ENCODE results near the gene THADA.
"Not testable (repeated sequence)": the region's sequence is repeated elsewhere in the genome, so short reads cannot be mapped to it uniquely, and the experiment has no call there.

Gene THADA

DNA sequence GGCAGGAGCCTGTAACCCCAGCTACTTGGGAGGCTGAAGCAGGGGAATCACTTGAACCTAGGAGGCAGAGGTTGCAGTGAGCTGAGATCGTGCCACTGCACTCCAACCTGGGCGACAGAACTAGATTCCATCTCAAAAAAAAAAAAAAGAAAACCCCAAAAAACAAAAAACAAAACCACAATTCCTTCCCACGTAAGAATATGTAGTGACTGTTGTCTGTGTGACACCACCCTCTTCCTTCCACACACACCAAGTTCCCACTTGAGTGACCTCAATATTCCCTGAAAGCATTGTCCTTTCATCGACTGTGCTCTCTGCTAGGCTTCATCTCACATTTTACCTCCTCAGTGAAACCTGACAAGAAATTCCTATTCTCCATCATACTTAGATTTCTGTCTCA, 8.8 kb upstream of the THADA start:
- no peak for DNase-seq

DNA sequence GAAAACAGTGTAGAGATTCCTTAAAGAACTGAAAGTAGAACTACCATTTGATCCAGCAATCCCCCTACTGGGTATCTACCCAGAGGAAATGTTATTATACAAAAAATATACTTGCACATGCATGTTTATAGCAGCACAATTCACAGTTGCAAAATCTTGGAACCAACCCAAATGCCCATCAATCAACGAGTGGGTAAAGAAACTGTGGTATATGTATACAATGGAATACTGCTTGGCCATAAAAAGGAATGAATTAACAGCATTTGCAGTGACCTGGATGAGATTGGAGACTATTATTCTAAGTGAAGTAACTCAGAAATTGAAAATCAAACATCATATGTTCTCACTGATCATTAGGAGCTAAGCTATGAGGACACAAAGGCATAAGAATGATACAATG, 4.8 kb upstream of the THADA start:
- not testable (repeated sequence) for DNase-seq

DNA sequence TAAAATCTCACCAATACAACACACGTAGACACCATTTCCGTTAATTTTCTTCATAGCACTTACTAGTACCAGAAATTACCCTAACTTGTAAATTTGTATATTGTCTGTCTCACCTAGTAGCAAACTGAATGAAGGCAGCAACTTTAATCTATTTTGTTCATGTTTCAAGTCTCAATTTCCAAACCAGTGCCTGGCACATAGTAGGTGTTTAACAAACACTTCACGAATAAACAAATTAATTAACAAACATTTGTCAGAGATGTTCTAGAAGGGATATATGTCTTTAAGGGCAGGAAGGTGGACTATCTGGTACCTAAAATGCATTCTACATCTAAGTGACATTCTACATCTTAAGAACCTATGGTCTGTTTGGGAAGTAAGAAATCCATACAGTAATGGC, 963 bp downstream of the THADA start:
- DNase-seq: no peak

DNA sequence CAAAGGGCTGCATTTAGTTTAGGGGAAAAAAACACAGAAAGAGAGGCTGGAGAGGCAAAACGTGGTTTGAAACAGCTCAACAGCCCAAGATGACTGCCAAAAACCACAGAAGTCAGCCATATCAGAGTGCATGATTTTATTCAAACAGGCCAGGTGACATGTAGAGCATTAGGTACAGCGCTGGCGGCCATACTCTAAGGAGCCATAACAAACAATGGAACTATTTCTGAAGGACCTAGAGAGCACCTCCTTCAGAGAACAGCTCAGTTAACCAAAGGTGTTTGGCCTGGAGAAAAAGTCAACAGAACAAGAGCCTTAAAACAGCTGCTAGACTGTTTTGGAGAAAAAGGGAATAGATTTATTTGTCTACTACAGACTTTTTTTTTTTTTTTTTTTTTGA, 2.6 kb downstream of the THADA start:
- DNase-seq: no peak

DNA sequence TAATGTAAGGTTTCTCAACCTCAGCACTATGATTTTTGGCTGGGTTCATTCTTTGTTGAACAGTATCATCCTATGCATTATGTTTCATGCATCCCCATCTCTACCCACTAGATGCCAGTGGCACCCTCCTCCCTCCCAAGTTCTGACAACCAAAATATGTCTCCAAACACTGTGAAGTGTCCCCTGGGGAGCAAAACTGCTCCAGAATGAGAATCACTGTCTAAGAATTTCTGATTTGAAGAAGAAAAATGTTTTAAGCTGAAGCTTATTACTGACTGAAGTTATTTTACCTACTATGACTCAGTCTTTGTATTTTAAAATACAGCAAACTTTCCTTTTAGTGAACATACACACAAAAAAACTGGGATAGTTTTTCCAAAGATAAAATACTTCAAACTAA, 3.4 kb downstream of the THADA start:
- DNase-seq: no peak

DNA sequence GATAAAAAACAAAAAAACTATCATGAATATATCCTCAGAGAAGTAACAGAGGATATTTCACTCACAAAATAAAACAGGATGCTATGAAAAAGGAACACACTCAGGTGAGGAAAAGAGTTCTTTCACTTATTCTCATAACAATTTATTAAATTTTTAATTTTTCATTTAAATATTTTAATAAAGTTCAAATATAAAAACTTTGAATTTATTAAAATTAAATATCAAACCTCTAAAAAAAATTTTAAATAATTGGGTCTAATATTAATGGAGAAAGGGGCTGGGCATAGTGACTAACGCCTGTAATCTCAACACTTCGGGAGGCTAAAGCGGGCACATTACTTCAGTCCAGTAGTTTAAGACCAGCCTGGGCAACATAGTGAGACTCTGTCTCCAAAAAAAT, 10.1 kb downstream of the THADA start:
- no peak for DNase-seq

DNA sequence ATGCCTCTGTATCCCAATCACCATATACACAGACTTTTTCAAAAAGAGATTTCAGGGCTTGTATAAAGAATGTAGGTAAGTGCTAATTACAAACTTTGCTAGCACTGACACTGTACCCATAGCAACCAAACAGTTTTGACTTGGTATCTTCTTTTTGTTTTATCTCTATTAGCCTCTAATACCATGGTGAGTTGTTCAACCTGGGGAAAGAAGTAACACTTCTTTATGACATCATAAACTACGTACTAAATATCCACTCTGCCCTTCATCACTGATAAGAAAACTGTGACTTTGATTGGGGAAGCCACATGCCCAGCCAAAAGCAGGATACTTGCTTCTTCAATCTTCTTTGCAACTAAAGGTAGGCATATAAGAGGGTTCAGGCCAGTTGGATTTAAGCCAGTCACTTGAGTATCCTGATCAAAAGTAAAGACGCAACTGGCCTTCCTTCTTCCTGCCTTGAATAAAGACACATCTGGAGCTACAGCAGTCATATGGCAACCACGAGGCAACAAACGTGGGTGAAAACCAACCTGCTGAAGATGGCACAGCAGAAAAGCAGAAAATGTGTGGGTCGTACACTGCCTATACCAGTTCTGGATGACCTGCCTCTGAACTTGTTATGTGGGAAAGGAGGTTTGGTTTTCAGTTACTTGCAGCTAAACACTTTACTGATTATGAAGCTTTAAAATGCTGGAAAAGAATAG, 16.4 kb downstream of the THADA start:
- no peak for DNase-seq

DNA sequence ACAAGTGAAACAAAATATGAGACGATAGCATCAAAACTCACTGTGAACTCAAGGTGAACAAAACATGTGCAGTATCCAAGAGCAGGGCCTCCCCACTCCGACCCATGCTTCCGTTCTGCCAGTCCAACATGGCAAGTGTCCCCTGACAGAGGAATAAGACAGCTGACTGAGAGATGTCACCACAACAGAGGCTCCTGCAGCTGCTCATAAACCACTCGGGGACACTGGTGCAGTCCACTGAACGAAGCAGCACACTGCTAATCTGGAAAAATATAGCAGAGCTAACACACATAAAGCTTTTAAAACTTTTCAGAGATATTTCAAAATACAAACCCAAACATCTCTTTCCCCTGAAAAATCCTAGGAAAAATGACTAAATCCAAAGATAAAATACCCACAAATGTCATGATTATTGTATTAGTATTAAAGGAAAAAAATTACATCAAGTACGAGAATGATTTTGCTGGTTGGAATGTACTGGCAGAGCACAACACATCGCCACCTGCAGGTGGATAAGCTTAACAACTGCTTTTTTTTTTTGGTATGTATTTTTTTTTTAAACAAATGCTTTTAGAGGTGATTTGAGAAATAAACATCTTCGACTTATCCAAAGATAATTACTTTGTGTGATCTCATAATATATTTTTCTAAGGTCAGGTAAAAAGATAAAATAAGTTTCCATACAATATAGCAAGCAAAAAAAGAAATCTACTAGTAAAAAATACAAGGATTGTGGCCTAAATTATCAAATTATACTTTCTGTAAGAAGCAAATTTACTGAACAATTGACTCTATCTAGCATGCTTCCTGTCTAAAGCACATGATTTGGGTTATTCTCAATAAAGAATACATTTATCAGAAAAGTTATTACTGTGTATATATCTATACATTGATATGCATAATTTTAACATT, 18.6 kb downstream of the THADA start:
- DNase-seq: no peak

DNA sequence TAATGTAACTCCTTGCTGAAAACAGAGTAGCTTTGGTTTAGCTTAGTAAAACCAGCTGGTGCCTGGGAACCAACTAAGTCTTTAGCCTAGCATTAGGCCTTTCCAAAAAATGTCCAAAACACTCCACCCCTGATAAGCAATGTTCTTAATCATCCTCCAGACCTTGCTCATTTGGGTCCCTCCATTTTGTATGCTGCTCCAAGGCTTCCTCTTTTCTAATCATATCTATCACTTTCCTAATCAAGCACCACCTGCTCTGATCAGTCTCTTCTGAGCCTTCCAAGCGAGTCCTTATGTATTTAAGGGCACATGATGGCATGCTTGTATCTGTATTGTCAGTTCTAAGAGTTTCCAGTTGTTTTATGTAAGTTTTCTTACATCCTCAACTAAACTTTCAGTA, 23.6 kb downstream of the THADA start:
- DNase-seq: no peak

DNA sequence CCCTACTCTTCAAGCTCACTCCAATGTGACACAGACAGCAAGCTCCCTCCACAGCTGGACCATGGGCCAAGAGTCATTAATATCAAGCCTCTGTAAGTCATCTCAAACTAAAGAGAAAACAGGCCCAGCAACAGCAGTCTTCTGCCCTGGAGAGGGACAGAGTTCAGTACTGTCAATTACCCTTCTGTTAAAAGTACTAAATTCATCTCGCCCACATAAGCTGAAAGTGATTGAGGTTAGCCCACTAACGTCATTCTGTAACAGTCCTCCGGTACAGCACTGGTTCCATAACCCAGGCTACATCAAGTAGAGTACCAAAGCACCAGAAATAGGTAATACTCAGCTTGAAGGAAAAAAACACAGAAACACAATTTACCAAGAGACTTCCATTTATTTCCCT, 25.9 kb downstream of the THADA start:
- no peak for DNase-seq

DNA sequence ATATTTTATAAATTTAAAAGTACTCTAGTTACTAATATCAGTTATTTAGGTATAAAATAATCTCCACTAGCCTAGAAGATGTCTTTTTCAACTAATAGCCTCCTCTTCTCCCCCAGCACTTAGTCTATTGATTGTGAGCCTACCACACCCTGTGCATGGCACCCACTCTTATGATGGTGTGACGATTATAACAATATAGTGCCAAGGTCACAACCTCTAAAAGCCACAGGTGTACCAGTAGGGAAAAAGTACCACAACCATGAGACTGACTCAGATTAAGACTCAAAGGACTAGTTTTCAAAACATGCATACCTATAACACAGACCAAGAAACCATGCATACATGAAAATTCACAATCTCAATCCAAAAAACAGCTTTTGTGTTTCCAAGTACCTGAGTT, 27.6 kb downstream of the THADA start:
- DNase-seq: no peak

DNA sequence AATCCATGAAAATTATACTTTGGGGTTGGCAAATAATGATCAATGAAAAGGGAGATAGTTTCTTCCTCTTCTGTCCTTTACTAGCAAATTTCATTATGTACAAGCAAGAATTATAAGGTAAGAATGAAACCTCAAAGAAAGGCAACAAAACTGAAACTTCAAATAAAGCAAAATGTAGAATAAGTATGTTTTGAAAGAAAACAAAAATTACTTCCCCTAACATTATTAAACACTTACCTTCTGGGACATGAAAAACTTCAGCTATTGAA, 29.4 kb downstream of the THADA start:
- DNase-seq: no peak

DNA sequence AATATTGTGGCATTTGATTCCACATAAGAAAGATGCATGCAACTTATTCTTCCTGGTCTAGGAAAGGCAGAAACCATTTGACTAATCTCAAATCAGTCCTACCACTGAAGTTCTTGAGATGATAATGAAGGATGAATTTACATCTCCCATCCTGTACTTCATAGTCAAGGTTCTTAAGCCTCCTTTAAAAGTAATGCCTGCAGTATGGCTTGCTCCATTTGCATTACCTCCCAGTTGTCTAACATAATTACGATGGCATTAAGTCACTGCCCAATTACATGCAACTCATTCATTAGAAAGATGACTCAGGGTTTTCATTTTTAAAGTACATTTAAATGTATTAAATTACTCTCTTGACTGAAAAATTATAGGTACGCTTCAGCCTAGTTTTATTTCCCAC, 32.2 kb downstream of the THADA start:
- no peak for DNase-seq

DNA sequence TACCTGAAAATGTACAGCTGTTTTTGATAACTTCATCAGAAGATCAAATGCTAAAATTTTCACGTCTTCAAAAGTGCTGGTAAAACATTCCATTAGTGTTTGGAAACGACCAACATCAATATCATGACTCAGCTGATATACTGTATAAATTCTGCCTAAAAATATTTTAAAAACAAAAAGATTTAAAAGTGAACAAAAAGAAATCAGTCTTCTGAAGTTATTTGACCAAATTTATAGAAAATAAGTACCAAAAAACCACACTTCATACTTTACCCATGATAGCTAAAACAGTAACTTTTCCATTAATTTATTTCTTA, 35.6 kb downstream of the THADA start:
- DNase-seq: no peak

DNA sequence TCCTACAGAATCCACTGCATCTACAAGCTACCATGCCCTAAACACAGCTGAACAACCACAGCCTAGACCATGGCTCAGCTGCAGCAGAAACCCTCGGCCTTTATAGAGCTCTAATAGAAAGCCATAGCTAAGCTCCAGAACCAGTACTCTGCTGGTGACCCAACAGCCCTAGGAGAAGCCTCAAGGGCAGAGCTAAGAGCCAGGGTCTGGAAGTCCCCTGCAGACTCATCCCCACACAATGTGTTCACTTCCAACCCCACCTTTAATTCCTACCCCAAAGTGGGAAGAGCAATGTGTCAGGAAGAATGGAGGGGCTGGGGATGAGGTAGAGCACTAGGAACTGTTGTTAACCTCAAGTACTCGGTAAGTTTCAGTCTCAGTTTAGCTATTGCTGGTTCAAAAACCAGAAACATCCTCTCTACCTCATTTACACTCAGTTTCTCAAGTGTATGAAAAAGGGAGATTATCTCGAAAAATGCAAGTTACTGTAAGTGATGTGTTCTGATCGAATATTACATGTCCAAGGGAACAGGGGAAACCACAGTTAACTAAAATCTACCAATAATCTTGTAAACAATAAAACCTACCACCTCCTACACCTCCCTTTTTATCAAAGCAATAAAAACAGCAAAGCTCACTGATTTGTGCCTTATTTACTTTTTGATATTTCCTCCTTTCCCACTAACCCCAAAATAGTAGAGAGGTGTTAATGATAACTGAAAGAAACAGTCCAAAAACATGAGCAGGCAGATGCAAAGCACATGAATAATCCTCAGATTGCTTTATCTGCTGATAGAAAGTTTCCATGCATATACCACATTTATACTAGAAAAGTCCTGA, 36.2 kb downstream of the THADA start:
- no peak for DNase-seq

DNA sequence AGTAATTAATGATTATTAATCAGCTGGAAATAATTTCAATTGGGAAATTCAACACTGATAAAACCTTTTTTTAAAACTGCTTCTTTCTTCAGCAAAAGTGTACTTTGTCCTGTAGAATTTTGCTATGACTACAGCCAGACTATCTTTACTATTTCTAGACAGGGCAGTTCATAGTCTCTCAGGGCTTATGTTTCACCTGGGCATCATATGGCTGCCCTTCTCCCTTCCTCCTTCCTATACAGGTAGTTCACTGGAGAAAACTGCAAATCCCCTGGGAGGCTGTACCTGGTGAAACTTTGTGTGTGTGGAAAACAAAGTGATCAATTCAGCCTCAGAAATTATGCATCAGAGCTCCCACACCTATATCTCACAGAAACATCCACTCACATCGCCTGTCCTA, 38.6 kb downstream of the THADA start:
- no peak for DNase-seq

DNA sequence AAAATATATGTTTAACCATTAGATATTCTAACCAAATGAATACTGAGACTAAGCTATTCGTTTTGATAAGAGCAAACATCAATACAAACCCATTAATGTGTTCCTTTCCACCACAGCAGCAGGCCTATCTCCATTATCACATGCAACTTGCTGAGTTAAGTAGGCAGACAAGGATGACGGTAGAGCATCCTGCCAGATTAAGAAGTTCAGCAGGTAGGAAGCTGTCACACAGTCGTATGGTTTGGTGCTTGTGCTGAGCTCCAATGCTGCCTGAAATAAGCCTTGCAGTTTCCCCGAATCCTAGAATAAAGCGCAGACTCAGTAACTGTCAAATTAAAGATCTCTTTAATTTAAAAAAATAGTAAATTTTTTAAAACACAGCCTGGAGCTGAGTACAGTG, 39.6 kb downstream of the THADA start:
- no peak for DNase-seq

DNA sequence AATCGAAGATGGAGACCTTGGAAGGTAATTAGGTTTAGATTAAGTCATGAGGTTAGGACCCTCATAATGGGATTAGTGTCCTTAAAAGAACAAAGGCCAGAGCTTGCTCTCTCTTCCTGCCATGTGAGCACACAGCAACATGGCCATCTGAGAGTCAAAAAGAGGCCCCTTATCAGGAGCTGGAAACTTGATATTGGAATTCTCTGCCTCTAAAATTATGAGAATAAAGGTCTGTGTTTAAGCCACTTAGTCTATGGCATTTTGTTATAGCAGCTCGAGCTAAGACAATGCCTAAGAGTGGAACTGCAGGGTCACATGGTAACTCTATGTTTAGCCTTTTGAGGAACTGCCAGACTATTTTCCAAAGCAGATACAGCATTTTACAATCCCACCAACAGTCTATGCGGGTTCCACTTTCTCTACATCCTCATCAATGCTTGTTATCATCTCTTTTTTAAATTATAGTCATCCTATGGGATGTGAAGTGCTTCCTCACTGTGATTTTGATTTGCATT, 42.4 kb downstream of the THADA start:
- no peak for DNase-seq

DNA sequence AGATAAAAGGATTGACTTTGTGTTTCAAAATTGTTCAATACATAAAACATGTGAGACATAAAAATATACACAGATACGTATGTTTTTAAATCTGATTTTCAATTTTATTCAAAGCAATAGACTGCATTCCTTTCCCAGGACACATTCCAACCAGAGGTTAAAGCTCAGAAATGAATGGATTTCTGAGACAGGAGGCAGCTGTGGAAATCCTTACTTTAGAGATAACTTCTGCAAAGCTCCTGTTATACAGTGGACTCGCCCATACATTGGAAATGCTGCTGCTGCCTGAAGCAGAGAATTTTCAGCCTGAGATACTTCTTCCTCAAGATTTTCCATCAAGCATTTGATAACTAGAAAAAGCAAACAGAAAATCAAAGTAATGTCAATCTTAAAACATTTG, 43.8 kb downstream of the THADA start:
- no peak for DNase-seq

DNA sequence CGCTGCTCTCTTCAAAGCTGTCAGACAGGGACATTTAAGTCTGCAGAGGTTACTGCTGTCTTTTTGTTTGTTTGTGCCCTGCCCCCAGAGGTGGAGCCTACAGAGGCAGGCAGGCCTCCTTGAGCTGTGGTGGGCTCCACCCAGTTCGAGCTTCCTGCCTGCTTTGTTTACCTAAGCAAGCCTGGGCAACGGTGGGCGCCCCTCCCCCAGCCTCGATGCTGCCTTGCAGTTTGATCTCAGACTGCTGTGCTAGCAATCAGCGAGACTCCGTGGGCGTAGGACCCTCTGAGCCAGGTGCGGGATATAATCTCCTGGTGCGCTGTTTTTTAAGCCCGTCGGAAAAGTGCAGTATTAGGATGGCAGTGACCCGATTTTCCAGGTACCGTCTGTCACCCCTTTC, 47.5 kb downstream of the THADA start:
- not testable (repeated sequence) for DNase-seq

DNA sequence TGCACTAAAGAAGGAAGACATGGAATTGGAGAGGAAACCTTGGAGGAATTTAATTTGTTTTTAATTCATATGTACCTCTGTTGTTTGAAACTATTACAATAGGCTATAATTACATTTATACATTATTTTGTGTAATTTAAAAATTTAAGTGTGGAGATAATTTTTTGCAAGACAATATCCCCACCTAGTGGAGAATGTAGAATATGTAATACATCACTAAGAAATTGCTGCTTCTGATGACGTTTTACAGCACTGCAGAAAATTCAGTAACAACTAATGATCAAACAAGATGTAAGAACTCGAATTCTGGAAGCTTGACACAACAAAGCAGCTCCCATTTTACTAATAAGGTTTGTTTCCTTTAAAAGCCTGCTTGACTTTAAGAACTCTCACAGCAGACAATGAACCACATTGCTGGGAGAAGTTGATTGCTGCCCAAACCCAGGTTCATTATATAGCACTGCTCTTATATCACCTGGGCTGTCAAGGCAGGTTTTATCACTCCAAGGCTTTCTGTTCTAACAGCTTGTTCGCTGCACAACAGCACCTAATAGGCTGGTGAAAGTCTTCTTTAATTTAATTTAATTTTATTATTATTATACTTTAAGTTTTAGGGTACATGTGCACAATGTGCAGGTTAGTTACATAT, 53.4 kb downstream of the THADA start:
- DNase-seq: no peak

DNA sequence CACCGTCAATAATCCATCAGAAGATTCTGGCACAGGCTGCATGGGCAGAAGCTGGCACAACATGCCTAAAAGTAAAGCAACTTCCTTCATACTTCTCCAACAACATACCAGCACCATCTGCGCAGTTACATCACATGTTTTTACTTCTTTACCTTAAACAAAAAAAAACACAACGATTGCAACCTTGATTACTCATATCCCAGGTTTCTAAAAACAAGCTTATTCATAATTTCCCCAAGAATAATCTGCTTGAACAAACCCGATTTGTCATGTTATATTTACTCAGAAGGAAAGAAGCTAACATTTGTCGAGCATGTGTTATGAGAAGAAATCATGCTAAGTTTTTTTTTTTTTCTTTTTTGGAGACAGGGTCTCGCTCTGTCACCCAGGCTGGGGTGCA, 54.7 kb downstream of the THADA start:
- DNase-seq: no peak
